Muscle of leg (tissue), 11 donors: ENCODE measurements around the gene BCAR3. TPM values are rescaled to one million over a fixed set of nuclear protein-coding genes. Genes with fewer than 3 reads are reported as not detected.
A peak's percentile ranks its signal among the peaks of the same experiment; 100 is the strongest.

Experiments used
- DNase-seq: peaks from one replicate; pipeline ENCODE4 v3.0.0; 2013
- H3K27ac ChIP-seq: one replicate; pipeline ENCODE4 v1.5.1; 2013; ENCODE audit warnings: mild to moderate bottlenecking, low read length, control low read depth
- H3K27me3 ChIP-seq: one replicate; pipeline ENCODE4 v1.6.1; 2013; ENCODE audit warnings: low read length; ENCODE audit not compliant: control insufficient read depth, insufficient read depth
- H3K36me3 ChIP-seq: one replicate; pipeline ENCODE4 v1.6.1; 2013; ENCODE audit warnings: low read length; ENCODE audit not compliant: control insufficient read depth, insufficient read depth
- H3K4me1 ChIP-seq: one replicate; pipeline ENCODE4 v1.6.1; 2013; ENCODE audit warnings: low read length; ENCODE audit not compliant: control insufficient read depth, insufficient read depth
- H3K4me3 ChIP-seq: one replicate; pipeline ENCODE4 v1.5.1; 2013; ENCODE audit warnings: low read length, control low read depth
- H3K9me3 ChIP-seq: replicated peaks from 2 replicates; pipeline ENCODE4 v1.6.1; 2013; ENCODE audit warnings: low read depth, low read length; ENCODE audit not compliant: control insufficient read depth
- WGBS: methylation state at CpG from one replicate; pipeline ENCODE4 v1.1.5; 2013; ENCODE audit warnings: missing lambda C conversion rate; ENCODE audit not compliant: insufficient coverage; 5-methylcytosine and 5-hydroxymethylcytosine counted together
- polyA plus RNA-seq, 8 donors: library from polyadenylated mRNA; unstranded; fragments of 120-200 nt; gene quantifications; one replicate each; pipeline versions ENCODE4 v1.2.1 to v1.2.3, GENCODE V29; 2013; ENCODE audit warnings: inconsistent platforms in 1 of 8, low replicate concordance in 1 of 8; ENCODE audit not compliant: insufficient read length in 8 of 8, insufficient read depth in 1 of 8
- total RNA-seq: library from RNA; stranded (reverse); fragments of 120-200 nt; gene quantifications from one replicate; pipeline ENCODE4 v1.2.4, GENCODE V29; 2013

Gene BCAR3
- total and polyA plus RNA-seq, 9 donors, result 15.3 to 19.0 (median 16.4) TPM

- H3K36me3 ChIP-seq, result peaks cover 3% of the 10 kb centered on the region
- DNase-seq, result no peak
- no peak overlapping the region for H3K4me3 ChIP-seq
- H3K4me1 ChIP-seq, result peaks cover 10% of the 10 kb centered on the region
- 70% methylated on average over 5 of the region's 5 CpGs for WGBS
- H3K27me3 ChIP-seq, result no peaks in the 10 kb centered on the region
- no peak overlapping the region for H3K27ac ChIP-seq
- H3K9me3 ChIP-seq, result no peaks in the 10 kb centered on the region
Observed at GRCh38 chr1:93631626-93632365, 49.8 kb downstream of the BCAR3 start.

GRCh38 chr1:93630168-93630567, 51.5 kb downstream of the BCAR3 start:
- no peaks in the 10 kb centered on the region for H3K27me3 ChIP-seq
- H3K4me3 ChIP-seq, result no peak overlapping the region
- H3K27ac ChIP-seq, result no peak overlapping the region
- peaks cover 4% of the 10 kb centered on the region for H3K4me1 ChIP-seq
- WGBS, result no CpG with 5 or more reads among the region's 3 CpGs
- no peaks in the 10 kb centered on the region for H3K36me3 ChIP-seq
- DNase-seq, result no peak
- no peaks in the 10 kb centered on the region for H3K9me3 ChIP-seq

- WGBS, result 77% methylated on average over 3 of the region's 9 CpGs
- H3K4me1 ChIP-seq, result peaks cover 4% of the 10 kb centered on the region
- no peak overlapping the region for H3K27ac ChIP-seq
- peak; percentile 85 for DNase-seq
- H3K9me3 ChIP-seq, result no peaks in the 10 kb centered on the region
- H3K27me3 ChIP-seq, result no peaks in the 10 kb centered on the region
- H3K36me3 ChIP-seq, result no peaks in the 10 kb centered on the region
- H3K4me3 ChIP-seq, result no peak overlapping the region
Observed at GRCh38 chr1:93629101-93630059, 52.3 kb downstream of the BCAR3 start.

- 89% methylated on average over 1 of the region's 3 CpGs for WGBS
Observed at GRCh38 chr1:93628681-93629080, 53.0 kb downstream of the BCAR3 start.

GRCh38 chr1:93625582-93626327, 55.9 kb downstream of the BCAR3 start:
- Histone ChIP-seq H3K27ac (no peak overlapping the region), H3K4me1 (peaks cover 5% of the 10 kb centered on the region), H3K36me3 (no peaks in the 10 kb centered on the region), H3K27me3 (no peaks in the 10 kb centered on the region), H3K4me3 (no peak overlapping the region), H3K9me3 (no peaks in the 10 kb centered on the region)
- 50% methylated on average over 1 of the region's 3 CpGs for WGBS
- peak; percentile 57 for DNase-seq

More at GRCh38 chr1:93628681-93629080, 53.0 kb downstream of the BCAR3 start:
- H3K36me3 ChIP-seq, result no peaks in the 10 kb centered on the region
- peaks cover 4% of the 10 kb centered on the region for H3K4me1 ChIP-seq
- no peak for DNase-seq
- no peaks in the 10 kb centered on the region for H3K27me3 ChIP-seq
- no peaks in the 10 kb centered on the region for H3K9me3 ChIP-seq
- no peak overlapping the region for H3K27ac ChIP-seq
- H3K4me3 ChIP-seq, result no peak overlapping the region

- no peak overlapping the region for H3K27ac ChIP-seq
- DNase-seq, result no peak
- WGBS, result no CpG with 5 or more reads among the region's 1 CpG
- peaks cover 14% of the 10 kb centered on the region for H3K4me1 ChIP-seq
- no peak overlapping the region for H3K4me3 ChIP-seq
- H3K9me3 ChIP-seq, result no peaks in the 10 kb centered on the region
- no peaks in the 10 kb centered on the region for H3K36me3 ChIP-seq
- H3K27me3 ChIP-seq, result no peaks in the 10 kb centered on the region
Observed at GRCh38 chr1:93623875-93624274, 57.8 kb downstream of the BCAR3 start.

- no peaks in the 10 kb centered on the region for H3K27me3 ChIP-seq
- H3K27ac ChIP-seq, result no peak overlapping the region
- no peak overlapping the region for H3K4me3 ChIP-seq
- DNase-seq, result no peak
- H3K36me3 ChIP-seq, result no peaks in the 10 kb centered on the region
- H3K4me1 ChIP-seq, result peaks cover 14% of the 10 kb centered on the region
- H3K9me3 ChIP-seq, result no peaks in the 10 kb centered on the region
Observed at GRCh38 chr1:93623436-93623835, 58.2 kb downstream of the BCAR3 start.

- WGBS, result 97% methylated on average over 4 of the region's 5 CpGs
- H3K27me3 ChIP-seq, result no peaks in the 10 kb centered on the region
- peaks cover 33% of the 10 kb centered on the region for H3K4me1 ChIP-seq
- no peak for DNase-seq
- H3K36me3 ChIP-seq, result no peaks in the 10 kb centered on the region
- no peaks in the 10 kb centered on the region for H3K9me3 ChIP-seq
- no peak overlapping the region for H3K27ac ChIP-seq
- no peak overlapping the region for H3K4me3 ChIP-seq
Observed at GRCh38 chr1:93621246-93621645, 60.4 kb downstream of the BCAR3 start.

- no peaks in the 10 kb centered on the region for H3K27me3 ChIP-seq
- DNase-seq, result no peak
- no peaks in the 10 kb centered on the region for H3K36me3 ChIP-seq
- no peak overlapping the region for H3K4me3 ChIP-seq
- WGBS, result no CpG with 5 or more reads among the region's 4 CpGs
- no peaks in the 10 kb centered on the region for H3K9me3 ChIP-seq
- H3K4me1 ChIP-seq, result peaks cover 33% of the 10 kb centered on the region
- no peak overlapping the region for H3K27ac ChIP-seq
Observed at GRCh38 chr1:93620841-93621210, 60.8 kb downstream of the BCAR3 start.
